Body of pancreas (tissue), 4 donors: ENCODE results near the gene LYL1. TPM values are rescaled to one million over a fixed set of nuclear protein-coding genes. Genes with fewer than 3 reads are reported as not detected.

Experiments
- ATAC-seq: fragments of 150-250 bp; one replicate; pipeline ENCODE4 v1.9.1; 2016
- DNase-seq, 4 donors: peaks; one replicate each; pipeline ENCODE4 v3.0.0-alpha.2; 2019
- H3K27ac ChIP-seq, 4 donors: fragments of 200-600 bp; sonication (generic); 1 replicate in 3 of 4; 2 replicates in 1 of 4; pipeline versions ENCODE4 v1.5.1 to v1.6.1; 2016 to 2019; ENCODE audit warnings: mild to moderate bottlenecking in 1 of 4, mixed read lengths in 1 of 4, moderate library complexity in 1 of 4
- H3K27me3 ChIP-seq, 2 donors: fragments of 200-600 bp; sonication (generic); one replicate each; pipeline ENCODE4 v1.6.0; 2016; ENCODE audit warnings: mild to moderate bottlenecking in 1 of 2
- H3K36me3 ChIP-seq, 2 donors: fragments of 200-600 bp; sonication (generic); replicated peaks in 1 of 2; 2 replicates each; pipeline ENCODE4 v1.5.1; 2016; ENCODE audit warnings: low read depth in 2 of 2; ENCODE audit not compliant: insufficient read depth in 1 of 2
- H3K4me1 ChIP-seq: fragments of 200-600 bp; sonication (generic); one replicate; pipeline ENCODE4 v1.6.0; 2016
- H3K4me3 ChIP-seq, 2 donors: fragments of 200-600 bp; sonication (generic); 1 replicate in 1 of 2; 2 replicates in 1 of 2; pipeline ENCODE4 v1.5.1; 2016 to 2019
- H3K9me3 ChIP-seq, 3 donors: fragments of 200-600 bp; sonication (generic); 1 replicate in 2 of 3; 2 replicates in 1 of 3; pipeline ENCODE4 v1.5.1; 2016
- CTCF ChIP-seq, 7 experiments: fragments of 450-650 bp in 4 of 7; fragments of 200-600 bp in 3 of 7; sonication (generic) in 3 of 7; IDR thresholded peaks; one replicate each; pipeline ENCODE4 v1.5.1; 2016 to 2019; ENCODE audit warnings: antibody characterized with exemption in 7 of 7
- POLR2A ChIP-seq, 3 donors: fragments of 450-650 bp; IDR thresholded peaks; one replicate each; pipeline ENCODE4 v1.6.1; 2016; ENCODE audit warnings: antibody characterized with exemption in 3 of 3, mild to moderate bottlenecking in 2 of 3
- WGBS, 2 donors: methylation state at CpG; one replicate each; pipeline ENCODE4 v1.1.5; 2017; 5-methylcytosine and 5-hydroxymethylcytosine counted together
- intact Hi-C: fragments of 100-400 bp; cut with DNase I; formaldehyde crosslinking; loops from one replicate; pipeline ENCODE4 v1.15.1; 2023
- total RNA-seq, 2 donors: library from RNA; depleted of rRNA; stranded (reverse); fragments of >200 nt; gene quantifications; one replicate each; pipeline ENCODE4 v1.1.0, GENCODE V29; 2016

The LYL1 gene
- total RNA-seq, 2 donors from 2014 or later = 3.4 to 6.9 TPM

- Histone ChIP-seq H3K27ac (peak overlapping the region in 3 of 4 donors; percentile 89 to 96 (median 93)), H3K36me3 (no peaks in the 10 kb centered on the region), H3K27me3 (no peaks in the 10 kb centered on the region), H3K4me1 (peaks cover 85% of the 10 kb centered on the region), H3K9me3 (no peaks in the 10 kb centered on the region), H3K4me3 (no peak overlapping the region)
- ATAC-seq (no peak), DNase-seq (no peak)
- intact Hi-C loops = no loop called here
- TF ChIP-seq POLR2A (IDR thresholded peaks at IDR 0.05) = no peak
- no peak for TF ChIP-seq CTCF (IDR thresholded peaks at IDR 0.05)
- 56 to 66% methylated on average over 2 of the region's 2 CpGs for WGBS, 2 donors
Measured at GRCh38 chr19:13057744-13058143, 44.9 kb downstream of the LYL1 start.

DNA sequence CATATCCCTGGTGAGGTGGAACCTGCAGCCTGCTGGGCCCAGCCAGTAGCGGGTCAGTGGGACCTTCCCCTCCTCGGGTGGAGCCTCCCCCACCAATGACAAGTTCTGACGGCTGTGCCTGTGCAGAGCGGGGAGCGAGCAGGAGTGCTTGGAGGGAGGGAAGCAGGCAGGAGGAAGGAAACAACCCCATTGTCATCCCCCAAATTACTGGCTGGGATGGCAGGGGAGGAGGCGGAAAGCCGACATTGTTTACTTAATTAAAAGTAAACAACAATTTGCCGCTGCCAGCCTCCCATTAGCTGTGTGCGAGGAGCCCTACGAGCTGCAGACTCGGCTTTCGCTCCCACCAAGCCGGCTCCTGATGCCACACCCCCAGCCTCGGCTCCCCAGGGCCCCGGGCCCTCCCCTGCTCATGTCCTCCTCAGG lies 45.5 kb downstream of the LYL1 start:
- intact Hi-C loops = no loop called here
- no peaks in the 10 kb centered on the region for H3K36me3 ChIP-seq
- no peak overlapping the region for H3K4me3 ChIP-seq
- 33 to 34% methylated on average over 13 to 15 of the region's 15 CpGs for WGBS, 2 donors
- peaks cover 91% of the 10 kb centered on the region for H3K4me1 ChIP-seq
- H3K27me3 ChIP-seq = no peaks in the 10 kb centered on the region
- ATAC-seq (no peak), DNase-seq (no peak)
- TF ChIP-seq POLR2A (IDR thresholded peaks at IDR 0.05) = no peak
- TF ChIP-seq CTCF (IDR thresholded peaks at IDR 0.05) = no peak
- H3K9me3 ChIP-seq = no peaks in the 10 kb centered on the region
- peak overlapping the region in 3 of 4 donors; percentile 89 to 96 (median 93) for H3K27ac ChIP-seq

DNA sequence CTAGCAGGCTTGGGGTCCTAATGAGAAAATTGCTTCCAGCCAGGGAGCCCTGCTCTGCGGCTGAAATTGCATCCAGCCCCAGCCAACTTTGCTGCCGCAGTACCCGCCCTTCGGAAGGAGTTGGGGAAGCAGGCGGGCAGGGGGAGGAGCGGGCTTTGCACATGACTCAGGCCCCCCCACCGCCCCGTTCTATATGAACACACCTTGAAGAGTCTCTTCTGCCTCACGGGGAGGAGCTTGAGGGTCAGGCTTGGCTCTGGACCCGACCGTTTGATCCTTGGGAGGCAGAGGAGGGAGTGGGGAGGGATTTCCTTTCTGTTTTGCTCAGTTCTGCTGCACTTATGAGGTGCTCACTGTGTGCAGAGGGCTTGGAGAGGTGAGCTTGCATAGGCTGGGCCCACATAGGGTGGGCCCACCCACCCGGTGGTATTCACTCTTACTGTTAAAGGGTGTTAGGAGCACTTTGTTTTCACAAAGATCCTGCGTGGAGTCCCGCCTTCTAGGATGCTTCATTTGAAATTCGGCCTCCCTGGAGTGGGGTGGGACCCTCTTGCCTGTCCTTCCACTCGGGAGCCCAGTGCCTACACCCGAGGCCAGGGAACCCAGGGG lies 46.5 kb downstream of the LYL1 start:
- DNase-seq (no peak), ATAC-seq (no peak)
- Histone ChIP-seq H3K4me3 (no peak overlapping the region), H3K36me3 (no peaks in the 10 kb centered on the region), H3K27me3 (no peaks in the 10 kb centered on the region), H3K27ac (peak overlapping the region; percentile 87 to 96 (median 91)), H3K9me3 (no peaks in the 10 kb centered on the region), H3K4me1 (peaks cover 93% of the 10 kb centered on the region)
- WGBS, 2 donors = 43 to 74% methylated on average over 11 to 17 of the region's 17 CpGs
- no peak for TF ChIP-seq POLR2A (IDR thresholded peaks at IDR 0.05)
- TF ChIP-seq CTCF (IDR thresholded peaks at IDR 0.05) = no peak
- intact Hi-C loops = no loop called here

DNA sequence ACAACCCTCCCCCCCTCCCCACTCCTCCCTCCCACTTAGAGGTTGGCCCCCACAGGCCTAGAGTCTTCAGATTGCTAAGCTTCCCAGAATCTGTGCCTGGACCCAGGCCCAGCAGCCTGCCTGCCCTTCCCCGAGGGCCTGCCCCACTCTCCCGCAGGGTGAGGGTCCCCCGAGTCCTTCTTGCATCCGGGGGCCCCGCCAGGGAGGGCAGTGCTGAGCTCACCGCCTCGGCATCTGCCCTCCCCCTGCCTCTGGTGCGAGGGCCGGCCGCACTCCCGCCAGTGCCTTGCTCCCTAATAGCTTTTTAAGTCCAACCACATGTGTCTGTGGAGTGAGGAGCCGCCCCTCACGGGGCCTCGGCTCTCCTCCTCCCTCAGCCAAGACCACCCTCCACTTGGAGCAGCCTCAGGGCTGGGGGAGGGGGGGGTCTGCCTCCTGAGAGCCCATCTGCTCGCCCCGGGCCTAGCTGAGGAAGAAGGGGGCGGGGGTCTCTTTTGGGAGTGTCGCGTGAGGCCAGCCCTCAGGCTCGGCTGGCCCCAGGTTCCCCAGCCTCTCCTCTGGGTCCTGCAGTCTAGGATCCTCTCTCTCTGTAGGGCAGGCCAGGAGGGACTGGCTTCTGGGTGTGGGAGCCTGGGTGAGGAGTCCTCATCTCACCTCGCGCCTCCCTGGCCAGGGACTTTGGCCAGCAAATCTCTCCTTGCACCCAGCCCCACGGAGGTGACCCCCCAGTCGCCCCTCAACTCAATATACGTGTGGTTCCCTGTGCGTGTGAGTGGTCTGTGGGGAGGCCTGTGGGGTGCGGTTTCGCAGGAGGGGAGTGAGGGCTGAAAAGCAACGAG lies 47.2 kb downstream of the LYL1 start:
- H3K27ac ChIP-seq = peak overlapping the region; percentile 87 to 96 (median 91)
- WGBS, 2 donors = 54 to 68% methylated on average over 10 to 25 of the region's 29 CpGs
- ATAC-seq (peak; percentile 45), DNase-seq (peak; percentile 53 to 74 (median 66))
- H3K27me3 ChIP-seq = no peaks in the 10 kb centered on the region
- H3K36me3 ChIP-seq = no peaks in the 10 kb centered on the region
- intact Hi-C loops = no loop called here
- H3K9me3 ChIP-seq = no peaks in the 10 kb centered on the region
- TF ChIP-seq CTCF (IDR thresholded peaks at IDR 0.05) (no peak), POLR2A (IDR thresholded peaks at IDR 0.05) (peak in 2 of 3 donors; percentile 17 to 27)
- H3K4me3 ChIP-seq = no peak overlapping the region
- H3K4me1 ChIP-seq = peaks cover 93% of the 10 kb centered on the region
